HepG2 (cell line): ENCODE data around the gene NKAIN4. TPM values are rescaled to one million over a fixed set of nuclear protein-coding genes. Genes with fewer than 3 reads are reported as not detected.

ENCODE experiments used
- ATAC-seq: fragments of 200-7000 bp; cut with Tn5 transposase; 3 replicates; pipeline ENCODE4 v1.9.1; 2020; ENCODE audit warnings: mild to moderate bottlenecking, moderate library complexity
- BruUV-seq: library from RNA; stranded (reverse); fragments of 400-500 nt; replicated peaks from 2 replicates; lab custom pipeline; 2021; lab: Mats Ljungman, UMichigan
- CTCF ChIA-PET: fragments of 300-600 bp; formaldehyde crosslinking; extraction: SDS; loops from one replicate; lab custom pipeline; 2021; ENCODE audit warnings: low total read pairs, inconsistent platforms, low intra/inter-chr PET ratio; lab: Yijun Ruan, JAX
- POLR2A ChIA-PET: fragments of 350-600 bp; sonication (Branson Sonifier 250); formaldehyde crosslinking; loops from one replicate; lab custom pipeline; 2020; ENCODE audit warnings: antibody characterized with exemption, inconsistent platforms; lab: Yijun Ruan, JAX
- DNase-seq: peaks from one replicate; pipeline ENCODE4 v3.0.0-alpha.2; 2015; ENCODE audit warnings: low spot score
- FAIRE-seq: peaks from 3 replicates; lab custom pipeline; 2011; peaks lifted over from hg19 to GRCh38; lab: Jason Lieb, UNC
- H2AFZ ChIP-seq: one replicate; pipeline ENCODE4 v1.6.1; 2011; ENCODE audit warnings: low read length, inconsistent platforms
- H3K27ac ChIP-seq: fragments of 300-600 bp; 3 replicates; pipeline ENCODE4 v1.8.0; 2011; ENCODE audit warnings: mixed run types, mild to moderate bottlenecking, mixed read lengths, low read length, inconsistent platforms; ENCODE audit not compliant: insufficient read depth; ENCODE audit errors: extremely low read length
- H3K27me3 ChIP-seq, 2 experiments: fragments of 200-600 bp in 1 of 2; 2 replicates in 1 of 2; 3 replicates in 1 of 2; pipeline versions ENCODE4 v1.6.0 to v1.8.0; 2011; ENCODE audit warnings: low read length in 2 of 2, mild to moderate bottlenecking in 2 of 2, moderate library complexity in 2 of 2, inconsistent platforms in 1 of 2; ENCODE audit not compliant: insufficient read depth in 2 of 2, control insufficient read depth in 1 of 2
- H3K36me3 ChIP-seq, 2 experiments: fragments of 200-600 bp in 1 of 2; replicated peaks in 1 of 2; 2 replicates in 1 of 2; 3 replicates in 1 of 2; pipeline versions ENCODE4 v1.5.1 to v1.8.0; 2011; ENCODE audit warnings: low read length in 2 of 2, inconsistent platforms in 1 of 2; ENCODE audit not compliant: insufficient read depth in 2 of 2, control insufficient read depth in 1 of 2
- H3K4me1 ChIP-seq: 2 replicates; pipeline ENCODE4 v1.5.1; 2012; ENCODE audit warnings: low read length, inconsistent platforms; ENCODE audit not compliant: insufficient read depth
- H3K4me2 ChIP-seq: 2 replicates; pipeline ENCODE4 v1.6.0; 2011; ENCODE audit warnings: low read depth, low read length, inconsistent platforms
- H3K4me3 ChIP-seq, 3 experiments: fragments of 200-600 bp in 1 of 3; sonication (generic), shearing (Covaris generic) in 1 of 3; replicated peaks in 1 of 3; 2 replicates each; pipeline ENCODE4 v1.5.1; 2011 to 2016; ENCODE audit warnings: low read length in 3 of 3, inconsistent platforms in 2 of 3, low read depth in 2 of 3, mild to moderate bottlenecking in 2 of 3, control low read depth in 1 of 3, mixed read lengths in 1 of 3; ENCODE audit not compliant: insufficient read depth in 1 of 3
- H3K79me2 ChIP-seq: one replicate; pipeline ENCODE4 v1.6.1; 2011; ENCODE audit warnings: low read length, inconsistent platforms; ENCODE audit not compliant: insufficient read depth
- H3K9ac ChIP-seq: 2 replicates; pipeline ENCODE4 v1.6.0; 2011; ENCODE audit warnings: mild to moderate bottlenecking, low read depth, low read length, inconsistent platforms; ENCODE audit not compliant: insufficient read depth
- H3K9me3 ChIP-seq: 2 replicates; pipeline ENCODE4 v1.5.1; 2012; ENCODE audit warnings: mild to moderate bottlenecking, low read length
- H4K20me1 ChIP-seq: 2 replicates; pipeline ENCODE4 v1.6.0; 2011; ENCODE audit warnings: inconsistent platforms, mild to moderate bottlenecking, low read length, moderate library complexity; ENCODE audit not compliant: insufficient read depth
- AGO1 ChIP-seq: fragments of 200-400 bp; formaldehyde crosslinking; IDR thresholded peaks from 2 replicates; pipeline ENCODE4 v1.6.1; 2017; ENCODE audit warnings: mild to moderate bottlenecking, low read depth, low read length, moderate library complexity; ENCODE audit not compliant: poor library complexity, severe bottlenecking
- DMAP1 ChIP-seq: IDR thresholded peaks from 2 replicates; pipeline ENCODE4 v1.6.1; 2016
- HOXA5 ChIP-seq: sonication (generic); formaldehyde crosslinking; IDR thresholded peaks from 2 replicates; pipeline ENCODE4 v1.4.0; 2020; ENCODE audit warnings: missing genetic modification reagents
- KLF11 ChIP-seq: IDR thresholded peaks from 2 replicates; pipeline ENCODE4 v1.6.1; 2016; ENCODE audit warnings: missing compliant biosample characterization
- KLF13 ChIP-seq: sonication (generic); formaldehyde crosslinking; IDR thresholded peaks from 2 replicates; pipeline ENCODE4 v1.4.0; 2020; ENCODE audit warnings: mild to moderate bottlenecking, missing genetic modification reagents
- MIER2 ChIP-seq: IDR thresholded peaks from 2 replicates; pipeline ENCODE4 v1.6.1; 2016; ENCODE audit warnings: missing biosample characterization, missing genetic modification reagents
- NKX3-1 ChIP-seq: sonication (generic); formaldehyde crosslinking; IDR thresholded peaks from 2 replicates; pipeline ENCODE4 v1.5.0; 2020; ENCODE audit warnings: missing genetic modification reagents
- PHF5A ChIP-seq: IDR thresholded peaks from one replicate; pipeline ENCODE4 v1.6.1; 2018; ENCODE audit warnings: low read depth, missing genetic modification reagents; ENCODE audit not compliant: unreplicated experiment
- STAG1 ChIP-seq: sonication (generic); formaldehyde crosslinking; IDR thresholded peaks from 2 replicates; pipeline ENCODE4 v1.4.0; 2020; ENCODE audit warnings: missing genetic modification reagents
- TEAD3 ChIP-seq: optimal IDR thresholded peaks from 2 replicates; pipeline ENCODE3; 2016; ENCODE audit warnings: borderline replicate concordance
- ZBTB20 ChIP-seq: sonication (generic); formaldehyde crosslinking; IDR thresholded peaks from 2 replicates; pipeline ENCODE4 v1.8.1; 2023; ENCODE audit warnings: missing genetic modification reagents, low read depth, mild to moderate bottlenecking, borderline replicate concordance
- ZC3H13 ChIP-seq: sonication (generic); formaldehyde crosslinking; IDR thresholded peaks from 2 replicates; pipeline ENCODE4 v1.8.1; 2023; ENCODE audit warnings: mild to moderate bottlenecking, missing genetic modification reagents, moderate library complexity
- ZNF12 ChIP-seq: sonication (generic); formaldehyde crosslinking; IDR thresholded peaks from 2 replicates; pipeline ENCODE4 v1.5.0; 2020; ENCODE audit warnings: missing genetic modification reagents
- ZNF317 ChIP-seq: sonication (generic); formaldehyde crosslinking; IDR thresholded peaks from 2 replicates; pipeline ENCODE4 v1.5.0; 2020; ENCODE audit warnings: mild to moderate bottlenecking, missing genetic modification reagents
- ZNF552 ChIP-seq: sonication (generic); formaldehyde crosslinking; IDR thresholded peaks from 2 replicates; pipeline ENCODE4 v1.9.0; 2022; ENCODE audit warnings: missing genetic modification reagents, mild to moderate bottlenecking, borderline replicate concordance
- ZNF619 ChIP-seq: sonication (generic); formaldehyde crosslinking; IDR thresholded peaks from 2 replicates; pipeline ENCODE4 v1.4.0; 2020; ENCODE audit warnings: mild to moderate bottlenecking, missing genetic modification reagents
- WGBS: methylation state at CpG from one replicate; pipeline ENCODE4 v1.1.6; 2017; ENCODE audit warnings: low lambda C conversion rate; 5-methylcytosine and 5-hydroxymethylcytosine counted together
- in situ Hi-C: cut with HindIII; loops from 2 replicates; pipeline ENCODE4 v1.10.0; 2017; ENCODE audit warnings: low pct_unique_long_range_greater_than_20kb; ENCODE audit not compliant: extremely low pct_ligation_motif_present
- intact Hi-C: fragments of 100-400 bp; cut with micrococcal nuclease; formaldehyde crosslinking; loops from one replicate; pipeline ENCODE4 v1.10.0; 2022; ENCODE audit not compliant: unreplicated experiment
- polyA plus RNA-seq, 8 experiments: library from polyadenylated mRNA; depleted of rRNA in 3 of 8; stranded (reverse) in 7 of 8; unstranded in 1 of 8; fragments of >200 nt; fragmentation: Illumina TruSeq in 4 of 8; extraction: Trizol in 4 of 8; gene quantifications; 2 replicates each; pipeline versions ENCODE4 v1.2.1 to v1.2.3, GENCODE V29; 2011 to 2016; ENCODE audit warnings: low read depth in 4 of 8, missing spikeins in 1 of 8, mixed read lengths in 1 of 8; ENCODE audit not compliant: insufficient read depth in 1 of 8
- total RNA-seq, 5 experiments: library from RNA; depleted of rRNA; stranded (reverse); fragments of >200 nt; fragmentation: Illumina TruSeq; extraction: Trizol; gene quantifications; 2 replicates each; pipeline ENCODE4 v1.2.3, GENCODE V29; 2016; ENCODE audit warnings: low read depth in 1 of 5
- TF ChIP-seq, protein P1 (sequence below): sonication (generic); formaldehyde crosslinking; IDR thresholded peaks from 2 replicates; pipeline ENCODE4 v1.4.0; 2020; ENCODE audit warnings: missing genetic modification reagents
- TF ChIP-seq, protein P2 (sequence below): sonication (generic); formaldehyde crosslinking; IDR thresholded peaks from 2 replicates; pipeline ENCODE4 v1.8.1; 2023; ENCODE audit warnings: mild to moderate bottlenecking, missing genetic modification reagents, borderline replicate concordance
- TF ChIP-seq, protein P3 (sequence below): sonication (generic); formaldehyde crosslinking; IDR thresholded peaks from 2 replicates; pipeline ENCODE4 v1.4.0; 2020; ENCODE audit warnings: missing genetic modification reagents
- TF ChIP-seq, protein P4 (sequence below): sonication (generic); formaldehyde crosslinking; IDR thresholded peaks from 2 replicates; pipeline ENCODE4 v1.5.0; 2020; ENCODE audit warnings: missing genetic modification reagents

The NKAIN4 gene
- total and polyA plus RNA-seq, 2 of the 13 experiments (the other 11 are each of a cell fraction or from before 2014, with no cell fraction given): not detected

DNA sequence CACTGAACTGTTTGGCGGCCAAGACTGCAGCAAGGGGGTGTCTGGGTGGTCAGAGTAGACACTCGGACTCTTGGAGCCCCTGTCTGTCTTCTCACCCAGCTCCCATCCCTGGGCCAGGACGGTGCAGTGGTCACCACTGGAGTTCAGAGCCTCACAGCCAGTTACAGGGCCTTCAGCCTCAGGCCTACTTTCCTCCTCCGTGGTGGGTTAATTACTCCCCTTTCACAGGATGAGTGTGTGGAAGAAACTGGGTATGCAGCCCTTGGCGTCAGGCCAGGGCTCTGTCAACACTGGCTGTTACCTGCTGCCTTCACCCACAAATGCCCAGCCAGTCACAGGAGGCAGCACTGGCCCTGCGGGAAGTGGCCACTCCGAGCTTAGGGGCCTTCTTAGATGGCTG is 36.6 kb downstream of the NKAIN4 start:
- ChIA-PET POLR2A (interaction anchor here (1.2 kb wide), 1 partner anchor 55 kb away, joined by 3 read pairs; the partner anchor contains the start of gene ARFGAP1), CTCF (no interaction called here)
- Histone ChIP-seq H3K9ac (no peak overlapping the region), H3K27ac (no peak overlapping the region), H4K20me1 (peaks cover 26% of the 10 kb centered on the region), H3K27me3 (peaks cover 24 to 51% of the 10 kb centered on the region in 2 experiments; a peak in 4 of 5 replicates), H3K36me3 (peaks cover 6 to 22% of the 10 kb centered on the region in 2 experiments), H3K9me3 (no peaks in the 10 kb centered on the region), H3K79me2 (peaks cover 28% of the 10 kb centered on the region), H3K4me3 (no peak overlapping the region), H3K4me2 (0 out of 2 replicates have a peak overlapping the region, but pooled peaks have one; percentile 84), H3K4me1 (peaks cover 45% of the 10 kb centered on the region), H2AFZ (no peak overlapping the region)
- in situ Hi-C loops: no loop called here
- 29% methylated on average over 4 of the region's 7 CpGs for WGBS
- BruUV-seq: no TSS peak
- no peak for FAIRE-seq
- intact Hi-C loops: loop anchor here (5.0 kb wide), 1 partner anchor 35 kb away; no protein-coding TSS in a partner anchor
- no peak for ATAC-seq
- DNase-seq: peak; percentile 42
- TF ChIP-seq MIER2 (CRISPR knock-in tag): no peak
- TF ChIP-seq, protein P1, sequence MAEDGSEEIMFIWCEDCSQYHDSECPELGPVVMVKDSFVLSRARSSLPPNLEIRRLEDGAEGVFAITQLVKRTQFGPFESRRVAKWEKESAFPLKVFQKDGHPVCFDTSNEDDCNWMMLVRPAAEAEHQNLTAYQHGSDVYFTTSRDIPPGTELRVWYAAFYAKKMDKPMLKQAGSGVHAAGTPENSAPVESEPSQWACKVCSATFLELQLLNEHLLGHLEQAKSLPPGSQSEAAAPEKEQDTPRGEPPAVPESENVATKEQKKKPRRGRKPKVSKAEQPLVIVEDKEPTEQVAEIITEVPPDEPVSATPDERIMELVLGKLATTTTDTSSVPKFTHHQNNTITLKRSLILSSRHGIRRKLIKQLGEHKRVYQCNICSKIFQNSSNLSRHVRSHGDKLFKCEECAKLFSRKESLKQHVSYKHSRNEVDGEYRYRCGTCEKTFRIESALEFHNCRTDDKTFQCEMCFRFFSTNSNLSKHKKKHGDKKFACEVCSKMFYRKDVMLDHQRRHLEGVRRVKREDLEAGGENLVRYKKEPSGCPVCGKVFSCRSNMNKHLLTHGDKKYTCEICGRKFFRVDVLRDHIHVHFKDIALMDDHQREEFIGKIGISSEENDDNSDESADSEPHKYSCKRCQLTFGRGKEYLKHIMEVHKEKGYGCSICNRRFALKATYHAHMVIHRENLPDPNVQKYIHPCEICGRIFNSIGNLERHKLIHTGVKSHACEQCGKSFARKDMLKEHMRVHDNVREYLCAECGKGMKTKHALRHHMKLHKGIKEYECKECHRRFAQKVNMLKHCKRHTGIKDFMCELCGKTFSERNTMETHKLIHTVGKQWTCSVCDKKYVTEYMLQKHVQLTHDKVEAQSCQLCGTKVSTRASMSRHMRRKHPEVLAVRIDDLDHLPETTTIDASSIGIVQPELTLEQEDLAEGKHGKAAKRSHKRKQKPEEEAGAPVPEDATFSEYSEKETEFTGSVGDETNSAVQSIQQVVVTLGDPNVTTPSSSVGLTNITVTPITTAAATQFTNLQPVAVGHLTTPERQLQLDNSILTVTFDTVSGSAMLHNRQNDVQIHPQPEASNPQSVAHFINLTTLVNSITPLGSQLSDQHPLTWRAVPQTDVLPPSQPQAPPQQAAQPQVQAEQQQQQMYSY (CRISPR knock-in tag): no peak
- TF ChIP-seq DMAP1: no peak
- TF ChIP-seq, protein P2, sequence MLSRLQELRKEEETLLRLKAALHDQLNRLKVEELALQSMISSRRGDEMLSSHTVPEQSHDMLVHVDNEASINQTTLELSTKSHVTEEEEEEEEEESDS (CRISPR knock-in tag): no peak
- TF ChIP-seq KLF13 (CRISPR knock-in tag): 0 out of 2 replicates have a peak, but pooled peaks have one; percentile 13
- TF ChIP-seq ZC3H13 (CRISPR knock-in tag): 0 out of 2 replicates have a peak, but pooled peaks have one; percentile 40
- TF ChIP-seq NKX3-1 (CRISPR knock-in tag): no peak
- TF ChIP-seq AGO1: no peak
- TF ChIP-seq ZBTB20: no peak
- no peak for TF ChIP-seq KLF11 (CRISPR knock-in tag)
- TF ChIP-seq, protein P3, sequence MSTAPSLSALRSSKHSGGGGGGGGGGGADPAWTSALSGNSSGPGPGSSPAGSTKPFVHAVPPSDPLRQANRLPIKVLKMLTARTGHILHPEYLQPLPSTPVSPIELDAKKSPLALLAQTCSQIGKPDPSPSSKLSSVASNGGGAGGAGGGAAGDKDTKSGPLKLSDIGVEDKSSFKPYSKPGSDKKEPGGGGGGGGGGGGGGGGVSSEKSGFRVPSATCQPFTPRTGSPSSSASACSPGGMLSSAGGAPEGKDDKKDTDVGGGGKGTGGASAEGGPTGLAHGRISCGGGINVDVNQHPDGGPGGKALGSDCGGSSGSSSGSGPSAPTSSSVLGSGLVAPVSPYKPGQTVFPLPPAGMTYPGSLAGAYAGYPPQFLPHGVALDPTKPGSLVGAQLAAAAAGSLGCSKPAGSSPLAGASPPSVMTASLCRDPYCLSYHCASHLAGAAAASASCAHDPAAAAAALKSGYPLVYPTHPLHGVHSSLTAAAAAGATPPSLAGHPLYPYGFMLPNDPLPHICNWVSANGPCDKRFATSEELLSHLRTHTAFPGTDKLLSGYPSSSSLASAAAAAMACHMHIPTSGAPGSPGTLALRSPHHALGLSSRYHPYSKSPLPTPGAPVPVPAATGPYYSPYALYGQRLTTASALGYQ (CRISPR knock-in tag): no peak
- TF ChIP-seq ZNF12 (CRISPR knock-in tag): no peak
- TF ChIP-seq STAG1: no peak
- TF ChIP-seq ZNF317 (CRISPR knock-in tag): no peak
- TF ChIP-seq HOXA5 (CRISPR knock-in tag): no peak
- no peak for TF ChIP-seq PHF5A (CRISPR knock-in tag)
- TF ChIP-seq ZNF619 (CRISPR knock-in tag): no peak
- peak; percentile 49 for TF ChIP-seq TEAD3 (CRISPR knock-in tag)
- TF ChIP-seq ZNF552: 0 out of 2 replicates have a peak, but pooled peaks have one; percentile 26
- TF ChIP-seq, protein P4, sequence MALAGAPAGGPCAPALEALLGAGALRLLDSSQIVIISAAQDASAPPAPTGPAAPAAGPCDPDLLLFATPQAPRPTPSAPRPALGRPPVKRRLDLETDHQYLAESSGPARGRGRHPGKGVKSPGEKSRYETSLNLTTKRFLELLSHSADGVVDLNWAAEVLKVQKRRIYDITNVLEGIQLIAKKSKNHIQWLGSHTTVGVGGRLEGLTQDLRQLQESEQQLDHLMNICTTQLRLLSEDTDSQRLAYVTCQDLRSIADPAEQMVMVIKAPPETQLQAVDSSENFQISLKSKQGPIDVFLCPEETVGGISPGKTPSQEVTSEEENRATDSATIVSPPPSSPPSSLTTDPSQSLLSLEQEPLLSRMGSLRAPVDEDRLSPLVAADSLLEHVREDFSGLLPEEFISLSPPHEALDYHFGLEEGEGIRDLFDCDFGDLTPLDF: no peak
